ENCODE results near the gene ZNF548.
A peak's percentile ranks its signal among the peaks of the same experiment; 100 is the strongest.

Gene ZNF548

DNA sequence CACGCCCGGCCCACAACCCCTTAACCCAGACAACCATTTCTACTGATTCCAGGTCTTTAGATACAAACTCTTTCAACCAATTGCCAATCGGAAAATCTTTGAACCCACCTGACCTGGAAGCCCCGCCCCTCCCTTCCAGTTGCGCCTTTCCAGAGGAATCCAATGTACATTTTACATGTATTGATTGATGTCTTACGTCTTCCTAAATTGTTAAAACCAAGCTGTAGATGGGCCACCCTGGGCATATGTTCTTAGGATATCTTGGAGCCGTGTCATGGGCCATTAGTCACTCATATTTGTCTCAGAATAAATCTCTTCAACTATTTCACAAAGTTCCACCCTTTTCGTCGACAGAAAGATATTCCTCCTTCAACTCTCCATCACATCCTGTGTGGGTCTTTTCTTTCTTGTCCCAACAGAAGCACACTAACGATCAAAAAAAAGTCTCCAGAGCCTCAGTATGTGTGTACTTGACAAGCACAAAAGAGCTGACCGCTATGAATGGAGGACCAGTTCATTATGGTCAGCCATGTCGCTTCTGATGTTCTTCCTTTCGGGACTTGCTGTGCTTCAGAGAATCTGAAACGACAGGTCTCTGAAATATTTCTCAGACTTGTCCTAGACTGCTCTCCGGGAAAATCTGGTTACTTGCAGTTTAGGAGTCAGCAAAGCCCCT lies 44.9 kb downstream of the ZNF548 start:
- no peak overlapping the region for H3K27ac ChIP-seq
- no peaks in the 10 kb centered on the region for H3K36me3 ChIP-seq
- H3K4me1 ChIP-seq (ENCODE audit: control insufficient read depth in 1 of 2, insufficient read depth in 1 of 2, low read depth in 1 of 2, low read length in 1 of 2): peaks cover 14 to 17% of the 10 kb centered on the region in 2 experiments
- no peaks in the 10 kb centered on the region for H3K27me3 ChIP-seq
- peak overlapping the region; percentile 61 to 68 for H3K4me3 ChIP-seq (ENCODE audit: low read depth in 1 of 2, low read length in 1 of 2)
- no peak for TF ChIP-seq CTCF (IDR thresholded peaks at IDR 0.05)
- no peaks in the 10 kb centered on the region for H3K9me3 ChIP-seq

DNA sequence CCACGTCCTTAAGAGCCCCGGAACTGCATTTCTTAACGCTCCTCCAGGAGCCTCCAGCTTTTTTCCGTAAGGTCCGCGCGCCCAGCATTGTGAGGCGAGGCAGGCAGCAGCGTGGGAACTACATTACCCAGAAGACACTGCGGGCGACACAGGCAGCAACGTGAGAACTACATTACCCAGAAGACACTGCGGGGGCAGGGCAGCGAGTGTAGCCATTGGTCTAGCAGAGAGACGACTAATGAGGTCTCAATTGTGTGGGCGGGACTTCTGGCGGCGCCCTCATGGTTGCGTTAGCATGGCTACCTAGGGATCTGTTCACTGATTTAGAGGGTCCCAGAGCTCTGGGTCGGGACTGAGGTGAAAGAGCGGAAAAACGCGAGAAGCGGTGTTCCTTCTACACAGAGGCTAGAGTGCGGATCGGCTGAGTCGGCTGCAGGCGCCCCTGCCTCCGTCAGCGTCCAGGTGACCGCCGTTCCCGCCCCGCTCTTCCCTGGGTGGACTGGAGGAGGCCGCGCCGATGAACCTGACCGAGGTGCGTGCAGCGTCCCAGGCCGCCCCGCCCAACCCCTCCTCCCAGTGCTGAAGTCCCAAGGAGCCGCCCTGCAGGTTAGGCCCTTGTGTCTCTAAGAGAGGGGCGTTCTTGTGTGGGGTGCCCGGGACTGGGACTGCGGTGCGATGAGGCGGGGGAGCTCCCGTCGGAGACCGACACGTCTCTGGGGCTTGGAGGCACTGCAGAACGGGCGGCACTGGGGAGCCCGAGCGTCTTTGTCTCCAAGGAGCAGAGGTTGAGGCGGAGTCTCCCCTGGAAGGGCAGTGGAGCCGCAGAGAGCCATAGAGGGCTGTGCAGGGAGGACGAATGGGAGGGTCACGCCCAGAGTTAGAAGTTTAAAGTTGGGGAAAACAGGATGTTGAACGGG lies 45.7 kb downstream of the ZNF548 start, which contains the start of gene ZNF749:
Gene ZNF749, plus strand, starts transcription at position 264 of the 917 bp plus-strand sequence. Its CDS starts 254 bp downstream, at position 518.
- TF ChIP-seq CTCF (IDR thresholded peaks at IDR 0.05): no peak
- Histone ChIP-seq H3K27me3 (no peaks in the 10 kb centered on the region), H3K4me3 (ENCODE audit: low read depth in 1 of 2, low read length in 1 of 2) (peak within 1 kb of the TSS; percentile 61 to 68), H3K9me3 (no peaks in the 10 kb centered on the region), H3K4me1 (ENCODE audit: control insufficient read depth in 1 of 2, insufficient read depth in 1 of 2, low read depth in 1 of 2, low read length in 1 of 2) (peaks cover 14 to 17% of the 10 kb centered on the region in 2 experiments), H3K27ac (no peak within 1 kb of the TSS), H3K36me3 (no peaks in the 10 kb centered on the region)

GRCh38 chr19:57436417-57436816 lies 46.8 kb downstream of the ZNF548 start:
- H3K9me3 ChIP-seq: no peaks in the 10 kb centered on the region
- H3K4me1 ChIP-seq (ENCODE audit: control insufficient read depth in 1 of 2, insufficient read depth in 1 of 2, low read depth in 1 of 2, low read length in 1 of 2): peaks cover 14 to 17% of the 10 kb centered on the region in 2 experiments
- no peak for TF ChIP-seq CTCF (IDR thresholded peaks at IDR 0.05)
- no peak overlapping the region for H3K27ac ChIP-seq
- no peaks in the 10 kb centered on the region for H3K27me3 ChIP-seq
- H3K4me3 ChIP-seq (ENCODE audit: low read depth in 1 of 2, low read length in 1 of 2): no peak overlapping the region
- H3K36me3 ChIP-seq: no peaks in the 10 kb centered on the region

DNA sequence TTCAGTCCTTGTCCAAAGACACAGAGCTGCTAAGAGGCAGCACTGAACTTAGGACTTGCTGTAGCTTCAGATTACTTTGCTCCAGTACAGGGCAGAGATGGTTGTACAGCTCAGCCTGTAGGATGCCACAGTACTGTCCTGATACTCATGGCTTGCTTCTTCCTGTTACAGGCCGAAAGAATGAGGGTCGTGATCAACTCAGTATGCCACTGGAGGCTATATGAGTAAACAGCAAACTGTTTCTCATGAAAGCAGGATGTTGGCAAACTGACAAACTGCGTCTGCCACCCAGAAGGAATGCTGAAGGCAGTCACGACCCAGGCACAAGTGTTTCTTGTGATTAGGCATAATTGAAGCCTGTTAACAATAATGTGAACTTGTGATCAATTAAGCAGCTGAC lies 48.3 kb downstream of the ZNF548 start:
- Histone ChIP-seq H3K4me1 (ENCODE audit: control insufficient read depth in 1 of 2, insufficient read depth in 1 of 2, low read depth in 1 of 2, low read length in 1 of 2) (peaks cover 14 to 17% of the 10 kb centered on the region in 2 experiments), H3K9me3 (peaks cover 2% of the 10 kb centered on the region), H3K27me3 (no peaks in the 10 kb centered on the region), H3K27ac (no peak overlapping the region), H3K36me3 (no peaks in the 10 kb centered on the region), H3K4me3 (ENCODE audit: low read depth in 1 of 2, low read length in 1 of 2) (no peak overlapping the region)
- TF ChIP-seq CTCF (IDR thresholded peaks at IDR 0.05): no peak

DNA sequence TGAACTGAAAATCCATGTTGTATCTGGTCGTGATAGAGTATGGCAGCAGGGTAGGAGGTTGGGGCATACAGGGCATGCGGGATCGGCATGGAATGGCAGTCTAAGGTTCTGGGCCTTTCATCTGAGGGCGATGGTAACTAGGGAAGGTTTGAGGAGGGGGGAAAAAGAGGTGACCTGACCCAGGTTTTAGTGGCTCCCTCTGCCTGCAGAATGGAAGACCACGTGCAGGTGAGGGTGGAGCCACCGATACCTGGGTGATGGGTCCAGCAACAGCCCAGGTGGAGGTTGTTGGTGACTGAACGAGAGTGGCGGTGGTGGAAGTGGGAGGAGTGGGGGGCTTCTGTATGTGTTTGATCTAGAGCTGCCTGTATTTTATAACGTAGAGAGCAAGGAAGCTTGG lies 49.3 kb downstream of the ZNF548 start:
- Histone ChIP-seq H3K9me3 (peaks cover 11% of the 10 kb centered on the region), H3K27ac (no peak overlapping the region)

More for the DNA sequence above, 49.3 kb downstream of the ZNF548 start:
- H3K4me1 ChIP-seq (ENCODE audit: control insufficient read depth in 1 of 2, insufficient read depth in 1 of 2, low read depth in 1 of 2, low read length in 1 of 2): peaks cover 14 to 17% of the 10 kb centered on the region in 2 experiments
- H3K36me3 ChIP-seq: no peaks in the 10 kb centered on the region
- no peak for TF ChIP-seq CTCF (IDR thresholded peaks at IDR 0.05)
- no peak overlapping the region for H3K4me3 ChIP-seq (ENCODE audit: low read depth in 1 of 2, low read length in 1 of 2)
- H3K27me3 ChIP-seq: no peaks in the 10 kb centered on the region

Measured in neutrophil (primary cell).